HG02981 (cell line): ENCODE results near the gene YIPF6.
"Not testable (repeated sequence)": the region's sequence is repeated elsewhere in the genome, so short reads cannot be mapped to it uniquely, and the experiment has no call there.

ENCODE experiments used
- ATAC-seq: cut with Tn5 transposase; IDR thresholded peaks from one replicate; pipeline ENCODE4 v1.9.1; 2021; ENCODE audit warnings: mild to moderate bottlenecking, moderate library complexity; ENCODE audit not compliant: unreplicated experiment

The YIPF6 gene, protein sequence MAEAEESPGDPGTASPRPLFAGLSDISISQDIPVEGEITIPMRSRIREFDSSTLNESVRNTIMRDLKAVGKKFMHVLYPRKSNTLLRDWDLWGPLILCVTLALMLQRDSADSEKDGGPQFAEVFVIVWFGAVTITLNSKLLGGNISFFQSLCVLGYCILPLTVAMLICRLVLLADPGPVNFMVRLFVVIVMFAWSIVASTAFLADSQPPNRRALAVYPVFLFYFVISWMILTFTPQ

DNA sequence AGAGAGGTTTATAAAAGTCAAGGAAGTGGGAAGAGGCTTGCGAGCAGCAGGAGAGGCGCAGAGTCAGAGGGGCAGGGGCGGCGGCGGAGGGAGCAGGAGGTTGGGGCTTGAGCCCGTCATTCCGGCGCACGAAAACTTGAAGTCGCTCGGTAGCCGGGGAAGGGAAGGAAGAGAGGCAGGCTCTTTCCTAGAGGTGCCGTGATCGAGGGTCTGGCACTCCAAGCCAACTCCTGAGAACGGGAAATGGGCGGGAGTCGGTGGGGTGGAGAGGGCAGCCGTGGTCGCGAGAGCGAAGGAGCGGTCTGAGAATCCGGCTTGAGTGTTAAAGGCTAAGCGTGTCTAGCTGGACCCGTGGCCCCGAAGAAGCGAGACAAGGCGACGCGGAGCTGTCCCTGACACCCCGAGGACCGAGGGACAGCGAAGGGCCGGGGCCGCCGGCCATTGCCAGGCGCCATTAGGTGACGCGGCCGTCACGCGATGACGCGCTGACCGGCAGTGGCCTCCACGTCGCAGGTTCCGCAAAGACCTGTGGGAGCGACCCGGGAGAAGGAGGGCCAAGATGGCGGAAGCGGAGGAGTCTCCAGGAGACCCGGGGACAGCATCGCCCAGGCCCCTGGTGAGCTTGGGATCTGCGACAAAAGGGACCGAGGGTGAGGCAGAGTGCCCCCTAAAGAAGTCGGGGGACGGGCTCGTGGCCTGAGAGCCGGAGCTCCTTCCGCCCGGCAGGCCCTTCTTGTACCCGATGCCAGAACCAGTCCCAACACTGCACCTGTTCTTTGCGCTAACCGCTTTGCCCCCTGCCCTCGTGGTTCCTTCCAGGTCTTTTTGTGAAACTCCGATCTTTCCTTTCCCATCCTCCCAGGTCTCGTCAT lies at the start of gene YIPF6:
TSS of gene YIPF6 (plus strand) at position 544 of the 872 bp plus-strand sequence. CDS start at position 560, 16 bp downstream.
- ATAC-seq, result peak; percentile 97

DNA sequence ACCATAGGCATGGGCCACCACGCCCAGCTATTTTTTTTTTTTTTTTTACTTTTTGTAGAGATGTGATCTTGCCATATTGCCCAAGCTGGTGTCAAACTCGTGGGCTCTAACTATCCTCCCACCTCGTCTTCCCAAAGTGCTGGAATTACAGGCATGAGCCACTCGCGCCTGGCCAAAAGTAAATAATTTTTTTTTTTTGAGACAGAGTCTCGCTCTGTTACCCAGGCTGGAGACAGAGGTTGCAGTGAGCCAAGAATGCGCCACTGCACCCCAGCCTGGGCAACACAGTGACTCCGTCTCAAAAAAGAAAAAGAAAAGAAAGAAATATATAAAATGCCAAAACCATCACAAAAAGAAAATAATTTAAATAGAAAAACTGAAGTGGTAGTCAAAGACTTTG lies 47.1 kb upstream of the YIPF6 start:
- ATAC-seq, result no peak

DNA sequence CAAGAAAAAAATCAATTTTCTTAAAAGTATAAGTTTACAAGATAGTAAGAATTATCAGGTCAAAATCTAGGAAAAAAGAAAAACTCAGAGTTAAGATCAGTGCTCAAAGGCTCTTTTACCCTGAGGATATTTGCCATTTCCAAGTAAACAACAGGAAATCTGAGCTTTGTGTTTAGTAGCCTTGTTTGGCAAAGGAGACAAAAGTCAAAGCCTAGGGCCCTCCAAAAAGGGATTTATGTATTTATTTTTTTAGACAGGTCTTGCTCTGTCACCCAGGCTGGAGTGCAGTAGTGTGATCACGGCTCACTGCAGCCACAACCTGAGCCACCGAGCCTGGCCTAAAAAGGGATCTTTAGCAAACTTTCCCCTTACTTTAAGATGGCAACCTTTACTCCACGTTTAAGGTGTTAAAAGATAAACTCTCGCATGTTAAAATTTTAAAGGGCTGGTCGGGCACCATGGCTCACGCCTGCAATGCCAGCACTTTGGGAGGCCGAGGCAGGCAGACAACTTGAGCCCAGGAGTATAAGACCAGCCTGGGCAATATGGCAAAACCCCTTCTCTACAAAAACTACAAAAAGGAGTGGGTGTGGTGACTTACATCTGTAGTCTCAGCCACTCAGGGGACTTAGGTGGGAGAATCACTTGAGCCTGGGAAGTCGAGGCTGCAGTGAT lies 44.2 kb upstream of the YIPF6 start:
- no peak for ATAC-seq

DNA sequence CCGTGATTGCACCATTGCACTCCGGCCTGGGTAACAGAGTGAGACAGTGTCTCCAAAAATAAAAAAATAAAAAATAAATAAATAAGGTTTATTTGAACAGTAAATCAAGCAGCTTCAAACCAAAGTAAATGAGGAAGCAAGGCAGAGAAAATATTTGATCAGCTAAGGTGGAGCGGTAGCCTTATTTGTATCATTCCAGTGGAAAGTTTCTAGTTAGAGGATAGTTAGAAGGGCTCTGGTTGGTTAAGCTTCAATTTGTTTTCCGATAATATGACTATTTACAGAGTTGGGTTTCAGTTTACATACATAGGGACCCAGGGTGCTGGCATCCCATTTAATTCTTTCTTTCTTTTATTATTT lies 43.7 kb upstream of the YIPF6 start:
- no peak for ATAC-seq

DNA sequence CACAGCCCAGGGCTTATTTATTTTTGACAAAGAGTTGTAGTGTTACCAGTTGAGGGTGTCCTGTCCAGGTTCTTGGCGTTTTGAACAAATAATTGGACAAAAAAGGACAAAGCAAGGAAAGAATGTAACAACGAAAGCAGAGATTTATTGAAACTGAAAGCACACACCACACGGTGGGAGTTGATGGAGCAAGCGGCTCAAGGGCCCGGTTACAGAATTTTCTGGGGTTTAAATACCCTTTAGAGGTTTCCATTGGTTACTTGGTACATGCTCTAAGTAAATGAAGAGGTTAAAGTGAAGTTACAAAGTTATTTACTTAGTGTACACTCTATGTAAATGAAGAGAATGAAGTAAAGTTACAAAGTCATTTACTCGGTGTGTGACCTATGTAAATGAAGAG lies 37.8 kb upstream of the YIPF6 start:
- no peak for ATAC-seq

DNA sequence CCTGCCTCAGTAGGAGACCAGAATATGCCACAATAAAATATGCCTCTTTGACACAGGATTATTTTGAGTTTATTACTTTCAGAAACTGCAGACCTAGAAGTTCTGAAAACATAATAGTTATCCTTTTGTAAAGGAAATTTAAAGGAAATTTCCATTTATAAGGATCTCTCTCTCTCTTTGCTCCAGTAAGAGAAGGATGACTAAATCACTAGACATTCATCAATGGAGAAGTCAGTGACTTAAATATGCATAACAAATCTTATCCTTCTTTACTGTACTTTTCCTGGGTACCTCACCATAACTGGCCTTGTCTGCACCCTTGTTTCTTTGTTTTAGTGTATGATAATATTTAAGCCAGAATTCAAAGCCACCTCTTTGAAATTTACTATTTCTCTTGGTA lies 37.3 kb upstream of the YIPF6 start:
- no peak for ATAC-seq

DNA sequence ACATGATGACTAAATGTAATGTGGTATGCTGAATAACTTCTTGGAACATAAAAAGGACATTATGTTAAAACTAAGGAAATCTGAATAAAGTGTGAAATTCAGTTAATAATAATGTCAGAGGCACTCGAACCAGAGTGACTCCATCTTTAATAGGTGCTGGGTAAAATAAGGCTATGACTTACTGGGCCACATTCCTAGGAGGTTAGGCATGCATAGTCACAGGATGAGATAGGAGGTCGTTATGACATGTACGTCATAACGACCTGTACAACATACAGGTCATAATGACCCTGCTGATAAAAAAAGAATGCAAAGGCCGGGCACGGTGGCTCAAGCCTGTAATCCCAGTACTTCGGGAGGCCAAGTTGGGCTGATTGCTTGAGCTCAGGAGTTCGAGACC lies 36.7 kb upstream of the YIPF6 start:
- no peak for ATAC-seq

DNA sequence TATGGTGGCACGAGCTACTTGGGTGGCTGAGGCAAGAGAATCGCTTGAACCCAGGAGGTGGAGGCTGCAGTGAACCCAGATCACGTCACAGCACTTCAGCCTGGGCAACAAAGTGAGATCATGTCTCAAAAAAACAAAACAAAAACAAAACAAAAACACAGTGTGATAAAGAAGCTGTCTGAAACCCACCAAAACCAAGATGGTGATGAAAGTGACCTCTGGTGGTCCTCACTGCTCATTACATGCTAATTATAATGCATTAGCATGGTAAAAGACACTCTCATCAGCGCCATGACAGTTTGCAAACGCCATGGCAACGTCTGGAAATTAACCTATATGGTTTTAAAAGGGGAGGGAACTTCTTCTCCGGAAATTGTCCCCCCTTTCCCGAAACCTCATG lies 36.2 kb upstream of the YIPF6 start:
- ATAC-seq, result peak; percentile 80

DNA sequence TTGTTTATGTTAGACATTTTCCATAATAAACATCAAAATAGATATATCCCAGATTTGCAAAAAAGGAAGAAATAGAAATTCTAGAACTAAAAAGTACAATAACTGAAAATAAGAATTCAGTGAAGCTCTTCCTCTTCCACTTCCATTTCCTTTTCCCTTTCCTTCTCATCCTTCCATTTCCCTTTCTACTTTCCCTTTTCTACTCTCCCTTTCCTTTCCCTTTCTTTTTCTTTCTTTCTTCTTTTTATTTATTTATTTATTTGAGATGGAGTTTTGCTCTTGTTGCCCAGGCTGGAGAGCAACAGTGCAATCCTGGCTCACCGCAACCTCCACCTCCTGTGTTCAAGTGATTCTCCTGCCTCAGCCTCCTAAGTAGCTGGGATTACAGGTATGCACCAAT lies 35.0 kb upstream of the YIPF6 start:
- no peak for ATAC-seq

DNA sequence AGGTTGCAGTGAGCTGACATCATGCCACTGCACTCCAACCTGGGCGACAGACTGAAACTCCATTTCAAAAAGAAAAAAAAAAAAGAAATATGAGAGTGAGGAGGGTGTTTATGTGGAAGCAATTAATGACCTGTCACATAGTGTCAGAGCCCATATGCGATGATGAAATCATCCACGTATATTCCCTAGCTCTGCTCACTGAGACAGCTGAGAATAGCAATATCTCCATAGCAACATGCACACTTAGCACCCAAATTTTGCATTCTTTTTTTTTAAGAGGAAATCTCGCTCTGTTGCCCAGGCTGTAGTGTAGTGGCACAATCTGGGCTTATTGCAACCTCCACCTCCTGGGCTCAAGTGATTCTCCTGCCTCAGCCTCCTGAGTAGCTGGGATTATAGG lies 34.1 kb upstream of the YIPF6 start:
- ATAC-seq, result no peak

DNA sequence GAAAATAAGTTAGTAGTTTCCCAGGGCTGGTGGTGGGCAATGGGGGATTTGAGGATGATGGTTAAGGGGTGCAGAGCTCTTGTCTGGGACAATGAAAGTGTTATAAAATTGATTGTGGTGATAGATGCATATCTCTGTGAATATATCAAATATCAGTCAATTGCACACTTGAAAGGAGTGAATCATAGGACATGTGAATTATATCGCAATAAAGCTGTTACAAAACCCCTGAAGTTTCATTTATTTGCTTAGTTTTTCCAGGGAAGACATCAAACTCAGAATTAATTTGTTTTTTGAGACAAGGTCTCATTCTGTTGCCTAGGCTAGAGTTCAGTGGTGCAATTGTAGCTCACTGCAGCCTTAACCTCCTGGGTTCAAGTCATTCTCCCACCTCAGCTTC lies 17.9 kb upstream of the YIPF6 start:
- ATAC-seq, result no peak

DNA sequence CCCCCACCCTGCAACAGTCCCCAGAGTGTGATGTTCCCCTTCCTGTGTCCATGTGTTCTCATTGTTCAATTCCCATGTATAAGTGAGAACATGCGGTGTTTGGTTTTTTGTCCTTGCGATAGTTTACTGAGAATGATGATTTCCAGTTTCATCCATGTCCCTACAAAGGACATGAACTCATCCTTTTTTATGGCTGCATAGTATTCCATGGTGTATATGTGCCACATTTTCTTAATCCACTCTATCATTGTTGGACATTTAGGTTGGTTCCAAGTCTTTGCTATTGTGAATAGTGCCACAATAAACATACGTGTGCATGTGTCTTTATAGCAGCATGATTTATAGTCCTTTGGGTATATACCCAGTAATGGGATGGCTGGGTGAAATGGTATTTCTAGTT lies 12.7 kb upstream of the YIPF6 start:
- ATAC-seq, result not testable (repeated sequence)

DNA sequence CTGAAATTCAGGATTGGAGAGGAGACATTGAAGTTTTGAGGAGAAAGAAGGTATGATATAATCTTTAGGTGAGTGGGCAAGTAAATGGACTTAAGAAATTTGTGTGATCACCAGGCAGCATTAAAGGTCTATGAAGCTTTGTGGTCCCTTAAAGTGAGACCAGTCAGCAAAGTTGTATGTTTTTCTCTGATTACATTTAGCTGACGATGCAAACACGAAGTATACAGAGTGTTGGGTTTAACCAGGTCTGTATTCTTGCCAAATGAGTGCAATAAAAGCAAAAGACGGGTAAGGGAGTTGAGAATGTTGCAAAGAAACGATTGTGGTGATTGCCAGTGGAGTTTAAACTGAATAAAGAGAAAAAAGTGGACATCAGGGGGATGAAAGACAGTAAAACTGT lies 11.6 kb upstream of the YIPF6 start:
- ATAC-seq, result no peak

DNA sequence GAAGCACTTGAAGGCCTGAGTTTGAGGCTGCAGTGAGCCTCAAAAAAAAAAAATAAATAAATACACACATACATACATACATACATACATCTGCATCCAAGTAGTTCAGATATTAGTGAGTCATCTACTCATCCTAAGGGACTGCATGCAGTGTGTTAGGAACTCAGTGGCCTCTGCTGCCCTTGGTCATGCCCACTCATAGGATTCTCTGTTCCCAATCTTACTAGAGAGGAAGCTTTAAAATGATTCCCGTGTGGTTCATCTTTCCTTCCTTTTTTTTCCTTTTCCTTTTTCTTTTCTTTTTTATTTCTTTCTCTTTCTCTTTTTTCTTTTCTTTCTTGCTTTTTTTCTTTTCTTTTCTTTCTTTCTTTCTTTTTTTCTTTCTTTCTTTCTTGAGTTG lies 10.9 kb upstream of the YIPF6 start:
- no peak for ATAC-seq

DNA sequence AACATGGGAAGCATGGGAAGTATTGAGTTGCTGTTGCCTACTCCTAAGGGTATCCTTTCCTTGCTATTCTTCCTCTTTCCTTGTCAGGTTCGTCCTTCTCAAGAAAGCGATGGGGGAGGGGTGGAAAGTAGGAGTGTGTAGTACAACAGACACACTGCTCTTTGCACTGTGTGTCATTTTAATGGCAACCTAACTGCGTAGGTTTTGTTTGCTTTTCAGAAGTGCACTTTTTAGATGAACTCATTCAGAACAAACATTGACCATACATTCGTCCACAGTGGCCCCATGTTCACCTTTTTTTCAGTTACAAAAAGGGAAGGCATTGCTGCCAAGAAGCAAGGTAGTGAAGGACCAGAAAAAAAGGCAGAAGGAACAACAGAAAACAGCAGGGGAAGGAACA lies 10.2 kb upstream of the YIPF6 start:
- no peak for ATAC-seq

DNA sequence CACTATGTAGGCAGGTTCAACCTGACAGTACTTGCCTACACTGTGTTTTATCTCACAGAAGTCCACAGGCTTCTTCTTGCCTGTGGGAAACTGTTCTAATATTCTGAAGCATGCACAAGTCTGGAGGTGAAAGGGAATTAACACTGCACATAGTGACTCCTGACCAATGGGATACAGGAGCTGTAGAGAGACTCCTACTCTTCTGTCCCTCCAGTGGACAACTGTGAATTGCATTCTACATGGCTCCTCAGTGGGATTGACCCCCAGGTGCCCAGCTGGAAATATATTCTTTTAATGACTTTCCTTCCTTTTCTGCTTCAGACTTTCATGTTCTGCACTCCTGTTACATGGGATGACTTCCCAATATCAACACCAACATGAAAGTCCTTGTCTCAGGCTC lies 8.2 kb upstream of the YIPF6 start:
- ATAC-seq, result peak; percentile 85

DNA sequence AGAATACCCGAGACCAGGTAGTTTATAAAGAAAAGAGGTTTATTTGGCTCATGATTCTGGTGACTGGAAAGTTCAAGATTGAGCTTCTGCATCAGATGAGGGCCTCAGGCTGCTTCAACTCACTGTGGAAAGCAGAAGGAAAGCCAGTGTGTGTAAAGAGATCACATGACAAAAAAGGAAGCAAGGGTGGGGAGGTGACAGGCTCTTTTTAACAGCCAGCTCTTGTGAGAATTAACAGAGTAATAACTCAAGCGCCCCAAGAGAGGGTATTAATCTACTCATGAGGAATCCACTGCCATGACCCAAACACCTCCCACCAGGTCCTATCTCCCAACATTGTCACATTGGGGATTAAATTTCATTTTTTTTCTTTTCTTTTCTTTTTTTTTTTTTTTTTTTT lies 6.3 kb upstream of the YIPF6 start:
- no peak for ATAC-seq

DNA sequence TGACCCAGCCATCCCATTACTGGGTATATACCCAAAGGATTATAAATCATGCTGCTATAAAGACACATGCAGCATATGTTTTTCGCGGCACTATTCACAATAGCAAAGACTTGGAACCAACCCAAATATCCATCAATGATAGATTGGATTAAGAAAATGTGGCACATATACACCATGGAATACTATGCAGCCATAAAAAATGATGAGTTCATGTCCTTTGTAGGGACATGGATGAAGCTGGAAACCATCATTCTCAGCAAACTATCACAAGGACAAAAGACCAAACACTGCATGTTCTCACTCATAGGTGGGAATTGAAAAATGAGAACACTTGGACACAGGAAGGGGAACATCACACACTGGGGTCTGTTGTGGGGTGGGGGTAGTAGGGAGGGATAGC lies 5.1 kb upstream of the YIPF6 start:
- ATAC-seq, result not testable (repeated sequence)

DNA sequence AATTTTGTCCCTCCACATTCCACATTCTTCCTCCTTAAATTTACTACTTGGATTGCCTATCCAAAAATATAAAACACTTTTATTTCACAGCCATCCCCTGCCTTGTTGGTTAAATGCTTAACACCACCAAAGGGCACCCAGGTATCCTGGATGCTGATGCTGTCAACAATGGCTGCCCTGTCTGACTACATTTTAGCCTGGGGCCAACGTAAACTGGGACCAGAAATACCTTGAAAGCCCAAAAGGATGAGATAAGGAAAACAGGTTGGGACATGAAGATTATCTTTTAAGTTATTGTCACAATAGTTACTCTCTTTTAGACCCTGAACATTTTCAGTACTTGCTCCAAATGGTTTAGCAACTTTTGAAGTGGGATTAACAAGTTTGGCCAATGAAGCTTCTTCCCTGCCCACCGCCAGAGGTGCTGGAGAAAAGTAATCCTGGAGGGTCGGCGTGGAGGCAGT lies 775 bp upstream of the YIPF6 start:
- ATAC-seq, result no peak

DNA sequence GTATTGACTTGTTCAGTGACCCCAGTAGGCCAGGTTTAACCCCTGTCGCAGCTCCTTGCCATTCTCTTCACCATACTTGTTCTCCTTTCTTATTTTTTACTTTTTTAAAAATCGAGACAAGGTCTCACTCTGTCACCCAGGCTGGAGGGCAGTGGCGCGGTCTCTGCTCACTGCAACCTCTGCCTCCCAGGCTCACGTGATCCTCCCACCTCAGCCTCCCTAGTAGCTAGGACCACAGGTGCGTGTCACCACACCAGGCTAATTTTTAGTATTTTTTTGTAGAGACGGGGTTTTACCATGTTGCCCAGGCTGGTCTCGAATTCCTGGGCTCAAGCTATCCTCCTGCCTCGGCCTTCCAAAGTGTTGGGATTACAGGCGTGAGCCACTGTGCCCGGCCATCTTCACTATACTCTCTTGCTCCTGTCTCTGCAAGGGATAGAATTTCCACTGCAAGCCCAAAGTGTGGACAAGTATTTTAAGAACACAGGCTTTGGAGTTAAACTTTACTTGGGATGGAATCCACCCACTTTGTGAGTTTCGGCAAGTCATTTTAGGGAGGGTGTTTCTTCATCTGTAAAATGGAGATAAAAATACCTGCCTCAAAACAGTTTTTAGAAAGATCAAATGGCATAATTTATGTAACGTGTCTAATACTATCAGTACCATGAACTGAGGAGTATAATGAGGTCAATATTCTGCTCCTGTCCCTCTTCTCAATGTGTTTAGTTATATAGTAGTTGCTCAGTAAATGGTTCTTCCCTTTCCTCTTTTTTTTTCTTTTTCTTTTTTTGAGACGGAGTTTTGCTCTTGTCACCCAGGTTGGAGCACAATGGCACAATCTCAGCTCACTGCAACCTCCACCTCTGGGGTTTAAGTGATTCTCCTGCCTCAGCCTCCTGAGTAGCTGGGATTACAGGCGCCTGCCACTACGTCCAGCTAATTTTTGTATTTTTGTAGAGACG lies 973 bp downstream of the YIPF6 start:
- no peak for ATAC-seq
